NCI-H2196 (cell line): ENCODE results near the gene NPPA.
A peak's percentile ranks its signal among the peaks of the same experiment; 100 is the strongest.
"Not testable (repeated sequence)": the region's sequence is repeated elsewhere in the genome, so short reads cannot be mapped to it uniquely, and the experiment has no call there.

ENCODE experiments used
- DNase-seq: peaks from one replicate; lab custom pipeline; 2025; ENCODE audit not compliant: unreplicated experiment; lab: John Stamatoyannopoulos, UW

NPPA gene

DNA sequence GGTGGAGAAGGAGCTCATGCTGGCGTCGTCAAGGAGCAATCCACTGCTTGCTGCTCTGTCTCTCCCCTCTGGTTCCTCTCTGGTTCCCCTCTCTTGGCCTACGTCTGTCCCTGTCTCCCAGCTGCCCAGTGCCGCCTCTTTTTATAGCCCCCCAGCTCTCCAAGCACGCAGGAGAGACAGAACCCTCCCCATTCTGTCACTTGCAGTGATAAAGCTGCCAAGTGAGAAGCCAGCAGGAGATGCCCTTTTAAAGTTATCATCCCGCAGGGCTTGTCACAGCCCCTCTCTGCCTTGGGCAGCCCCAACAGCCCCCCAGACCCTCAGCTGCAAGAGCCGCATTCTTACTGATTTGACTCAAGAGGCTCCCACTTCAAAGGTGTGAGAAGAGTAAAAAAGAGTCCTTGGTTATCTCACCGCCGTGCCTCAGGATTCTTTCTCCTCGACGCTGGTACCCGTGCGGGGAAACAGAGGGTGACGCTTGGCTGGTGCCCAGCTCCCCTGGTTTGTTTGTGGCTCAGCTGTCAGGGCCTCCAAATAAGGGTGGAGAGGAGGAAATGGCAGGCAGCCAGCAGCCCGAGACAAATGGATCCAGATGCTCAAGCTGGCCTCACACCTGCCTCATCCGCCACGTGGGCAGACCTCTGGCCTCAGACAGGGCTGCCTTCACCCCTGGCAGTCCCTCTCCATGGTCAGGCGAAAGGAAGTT lies at the start of gene NPPA:
NPPA (minus strand) TSS at position 117 of the 706 bp plus-strand sequence; CDS start at position 18, 99 bp downstream.
- DNase-seq: peak; percentile 94

DNA sequence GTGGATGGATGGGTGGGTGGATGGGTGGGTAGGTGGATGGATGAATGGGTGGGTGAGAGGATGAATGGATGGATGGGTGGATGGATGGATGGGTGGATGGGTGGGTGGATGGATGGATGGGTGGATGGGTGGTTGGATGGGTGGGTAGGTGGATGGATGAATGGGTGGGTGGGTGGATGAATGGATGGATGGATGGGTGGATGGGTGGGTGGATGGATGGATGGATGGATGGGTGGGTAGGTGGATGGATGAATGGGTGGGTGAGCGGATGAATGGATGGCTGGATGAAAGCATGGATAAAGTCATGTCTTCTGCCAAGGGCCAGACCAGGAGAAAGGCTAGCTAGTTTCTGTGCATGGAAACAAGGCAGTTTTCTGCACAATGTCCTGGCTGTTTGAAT lies 46.9 kb upstream of the NPPA start:
- DNase-seq: not testable (repeated sequence)

DNA sequence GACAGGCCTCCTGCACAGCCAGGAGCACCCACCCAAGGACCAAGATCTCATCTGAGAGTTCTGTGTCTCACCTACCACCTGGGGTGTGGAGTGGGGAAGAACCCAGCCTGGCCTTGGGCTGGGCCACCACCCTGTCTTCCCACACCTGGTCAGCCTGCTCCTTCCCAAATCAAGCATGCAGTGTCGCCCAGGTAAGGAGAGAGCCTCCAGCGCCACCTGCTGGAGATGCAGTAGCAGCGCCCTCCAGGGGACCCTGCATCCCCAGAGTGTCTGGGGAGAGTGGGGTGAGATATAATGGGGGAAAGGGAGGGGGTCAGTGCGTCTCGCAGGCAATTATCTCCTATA lies 46.3 kb upstream of the NPPA start:
- DNase-seq: peak; percentile 75

DNA sequence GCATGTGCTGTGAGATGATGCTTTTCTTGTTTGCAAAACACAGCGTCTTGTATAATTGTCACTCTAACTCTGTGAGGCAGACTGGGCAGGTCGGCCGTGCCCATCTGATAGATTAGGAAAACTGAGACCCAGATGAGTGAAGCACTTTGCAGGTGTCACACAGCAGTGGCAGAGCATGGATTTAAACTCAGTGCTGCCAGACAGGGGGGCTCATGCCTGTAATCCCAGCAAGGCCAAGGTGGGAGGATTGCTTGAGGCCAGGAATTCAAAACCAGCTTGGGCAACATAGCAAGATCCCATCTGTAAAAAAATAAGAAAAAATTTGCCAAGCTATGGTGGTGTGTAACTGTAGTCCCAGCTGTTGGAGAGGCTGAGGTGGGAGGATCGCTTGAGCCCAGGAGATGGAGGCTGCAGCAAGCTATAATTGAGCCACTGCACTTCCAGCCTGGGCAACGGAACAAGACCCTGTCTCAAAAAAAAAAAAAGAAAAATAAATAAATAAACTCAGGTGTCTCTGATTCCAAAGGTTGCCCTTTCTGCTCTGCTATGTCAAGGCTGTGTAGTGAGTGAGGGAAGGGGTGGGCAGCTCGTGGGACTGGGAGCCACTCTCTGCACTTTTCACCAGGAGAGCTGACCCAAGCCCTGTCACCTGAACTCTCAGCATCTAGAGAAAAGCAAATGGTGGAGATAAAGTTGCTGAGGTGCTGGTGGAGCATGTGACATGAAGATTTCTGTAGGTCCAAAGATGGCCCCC lies 44.0 kb upstream of the NPPA start:
- DNase-seq: no peak

DNA sequence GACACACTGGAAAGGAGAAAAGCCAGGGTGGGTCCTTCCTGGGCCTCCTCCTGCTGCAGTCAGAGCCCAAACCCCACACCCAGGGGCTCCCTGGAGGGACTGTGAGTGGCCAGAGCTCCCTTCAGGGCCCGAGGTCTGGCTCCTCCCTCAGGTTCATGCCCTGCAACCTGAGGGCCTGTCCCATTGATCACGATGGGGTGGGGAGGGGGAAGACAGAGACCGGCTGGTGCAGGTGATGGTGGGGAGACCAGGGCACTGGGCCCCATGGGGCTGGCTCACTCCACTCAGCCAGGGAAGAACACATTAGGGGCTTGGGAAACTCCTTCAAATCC lies 41.3 kb upstream of the NPPA start:
- DNase-seq: no peak

- DNase-seq: no peak
Measured at GRCh38 chr1:11888206-11888876, 40.8 kb upstream of the NPPA start.

DNA sequence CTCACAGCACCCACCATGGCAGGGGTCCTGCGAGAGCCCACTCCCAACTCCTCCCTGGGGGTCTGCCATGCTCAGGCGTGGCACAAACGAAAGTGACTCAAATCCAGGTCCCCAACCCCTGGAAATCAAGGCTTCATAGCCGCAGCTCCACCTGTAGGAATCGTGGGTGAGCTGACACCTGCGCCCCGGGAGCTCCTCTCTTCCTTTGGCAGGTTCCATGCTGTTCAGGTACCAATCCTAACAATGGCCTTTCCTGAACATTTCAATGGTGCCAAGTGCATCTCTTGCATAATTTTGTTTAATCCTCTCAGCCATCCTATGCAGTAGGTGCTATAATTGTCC lies 40.1 kb upstream of the NPPA start:
- DNase-seq: no peak

DNA sequence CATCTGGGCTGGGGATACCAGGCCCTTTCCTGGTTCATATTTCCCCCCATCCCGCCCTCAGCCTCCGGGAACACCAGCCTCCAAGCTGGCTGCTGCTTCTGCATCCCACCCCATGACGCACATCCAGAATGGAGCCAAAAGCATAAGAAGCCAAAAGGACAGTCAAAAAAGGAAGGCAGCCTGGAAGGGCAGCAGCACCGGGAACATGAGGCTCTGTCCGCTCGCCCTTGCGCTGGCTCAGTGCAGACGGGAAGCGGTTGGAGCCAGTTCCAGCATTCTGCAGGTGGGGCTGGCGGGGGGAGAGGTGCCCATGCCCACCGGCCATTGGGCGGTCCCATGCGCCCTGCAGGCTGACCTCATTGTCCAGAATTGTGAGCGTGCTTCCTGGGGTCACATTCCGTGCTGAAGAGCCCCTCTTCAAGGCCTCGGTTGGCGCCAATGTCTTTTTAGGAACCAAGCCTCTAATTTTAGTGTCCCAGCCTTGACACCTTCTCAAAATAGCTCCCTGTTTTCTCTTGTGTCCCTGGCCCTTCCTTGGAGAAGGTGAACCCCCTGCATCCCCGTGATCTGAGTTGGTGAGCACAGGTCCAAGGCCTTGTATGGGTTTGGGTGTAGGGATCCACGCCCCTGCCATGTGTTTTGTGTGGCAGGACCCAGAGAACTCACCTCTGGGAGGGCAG lies 39.5 kb upstream of the NPPA start:
- DNase-seq: no peak

DNA sequence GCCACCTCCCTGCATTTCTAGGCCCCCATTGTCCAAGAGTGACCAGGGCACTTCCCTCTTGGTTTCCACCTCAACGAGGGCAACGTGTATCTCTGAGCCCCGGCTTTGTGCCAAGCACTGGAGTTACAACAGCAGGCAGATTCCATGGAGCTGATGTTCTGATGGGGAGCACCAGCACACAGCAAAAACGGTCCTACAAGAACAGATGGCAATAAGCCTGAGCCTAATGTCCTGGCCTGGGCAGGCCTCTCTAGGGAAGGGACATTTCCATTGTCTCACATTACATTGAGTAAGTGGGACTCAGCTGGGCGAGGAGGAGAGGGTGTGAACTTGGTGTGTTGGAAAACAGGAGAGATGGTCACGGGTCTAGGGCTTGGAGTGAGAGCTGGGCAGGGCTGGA lies 38.3 kb upstream of the NPPA start:
- DNase-seq: no peak

- DNase-seq: peak; percentile 75
Measured at GRCh38 chr1:11882814-11883538, 35.4 kb upstream of the NPPA start.

DNA sequence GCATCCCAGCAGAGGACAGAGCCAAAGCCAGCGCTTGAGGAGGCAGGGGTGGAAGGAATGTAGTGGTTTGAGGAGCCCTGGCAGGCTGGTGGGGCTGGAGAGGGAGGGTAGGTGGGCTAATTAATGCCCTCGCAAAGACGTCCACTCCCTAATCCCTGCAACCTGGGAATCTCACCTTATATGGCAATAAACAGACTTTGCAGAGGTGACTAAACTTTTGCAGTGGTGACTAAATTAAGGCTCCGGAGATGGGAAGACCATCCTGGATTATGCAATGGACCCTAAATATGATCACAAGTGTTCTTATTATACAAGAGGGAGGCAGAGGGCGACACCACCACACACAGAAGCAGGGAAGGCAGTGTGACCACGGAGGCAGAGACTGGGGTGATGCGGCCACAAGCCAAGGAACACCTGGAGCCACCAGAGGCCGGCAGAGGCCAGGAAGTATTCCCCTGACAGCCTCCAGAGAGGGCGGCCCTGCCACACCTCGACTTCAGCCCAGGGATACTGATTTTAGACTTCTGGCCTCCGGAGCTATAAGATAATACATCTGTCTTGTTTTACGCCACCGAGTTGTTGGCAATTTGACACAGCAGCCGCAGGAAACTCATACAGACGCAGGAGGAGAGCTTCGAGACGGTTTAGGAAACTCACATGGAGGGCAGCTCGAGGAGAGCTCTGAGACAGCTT lies 34.3 kb upstream of the NPPA start:
- no peak for DNase-seq

- peak; percentile 18 for DNase-seq
Measured at GRCh38 chr1:11880911-11881748, 33.5 kb upstream of the NPPA start.

GRCh38 chr1:11880181-11880575 lies 32.6 kb upstream of the NPPA start:
- no peak for DNase-seq

DNA sequence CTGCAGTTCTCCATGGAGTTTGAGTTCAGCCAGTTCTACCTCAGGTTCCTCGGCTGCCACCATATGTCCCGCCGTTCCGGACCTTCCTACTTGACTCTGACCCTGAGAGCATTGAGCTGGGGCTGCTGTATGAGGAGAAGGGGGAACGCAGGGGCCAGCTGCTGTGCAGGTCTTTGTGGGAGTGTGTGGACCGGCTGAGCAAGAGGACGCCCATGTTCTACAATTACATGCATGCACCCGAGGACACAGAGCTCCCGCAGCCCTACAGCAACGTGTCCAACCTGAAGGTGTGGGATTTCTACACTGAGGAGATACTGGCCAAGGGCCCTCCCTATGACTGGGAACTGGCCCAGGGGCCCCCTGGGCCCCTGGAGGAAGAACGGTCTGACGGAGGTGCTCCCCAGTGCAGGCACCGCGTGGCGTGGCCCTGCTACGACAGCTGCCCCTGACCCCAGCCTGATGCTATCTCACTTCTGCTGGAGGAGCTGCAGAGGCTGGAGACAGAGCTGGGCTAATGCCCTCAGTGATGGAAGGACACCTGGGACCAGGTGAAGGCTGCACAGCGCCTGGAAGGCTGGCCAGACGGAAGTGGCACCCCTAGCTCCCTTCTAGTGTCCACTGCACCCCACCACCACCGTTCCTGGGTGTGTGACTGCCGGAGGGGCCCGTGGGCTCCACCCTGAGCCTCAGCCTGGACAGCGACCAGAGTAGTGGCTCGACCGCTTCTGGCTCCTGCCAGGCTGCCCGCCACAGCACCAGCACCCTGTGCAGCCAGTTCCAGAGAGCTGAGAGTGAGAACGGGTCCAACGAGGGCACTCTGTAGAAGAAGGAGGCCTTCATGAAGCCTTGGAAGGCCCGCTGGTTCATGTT lies 32.0 kb upstream of the NPPA start:
- DNase-seq: no peak

- DNase-seq: no peak
Measured at GRCh38 chr1:11878891-11879190, 31.3 kb upstream of the NPPA start.

DNA sequence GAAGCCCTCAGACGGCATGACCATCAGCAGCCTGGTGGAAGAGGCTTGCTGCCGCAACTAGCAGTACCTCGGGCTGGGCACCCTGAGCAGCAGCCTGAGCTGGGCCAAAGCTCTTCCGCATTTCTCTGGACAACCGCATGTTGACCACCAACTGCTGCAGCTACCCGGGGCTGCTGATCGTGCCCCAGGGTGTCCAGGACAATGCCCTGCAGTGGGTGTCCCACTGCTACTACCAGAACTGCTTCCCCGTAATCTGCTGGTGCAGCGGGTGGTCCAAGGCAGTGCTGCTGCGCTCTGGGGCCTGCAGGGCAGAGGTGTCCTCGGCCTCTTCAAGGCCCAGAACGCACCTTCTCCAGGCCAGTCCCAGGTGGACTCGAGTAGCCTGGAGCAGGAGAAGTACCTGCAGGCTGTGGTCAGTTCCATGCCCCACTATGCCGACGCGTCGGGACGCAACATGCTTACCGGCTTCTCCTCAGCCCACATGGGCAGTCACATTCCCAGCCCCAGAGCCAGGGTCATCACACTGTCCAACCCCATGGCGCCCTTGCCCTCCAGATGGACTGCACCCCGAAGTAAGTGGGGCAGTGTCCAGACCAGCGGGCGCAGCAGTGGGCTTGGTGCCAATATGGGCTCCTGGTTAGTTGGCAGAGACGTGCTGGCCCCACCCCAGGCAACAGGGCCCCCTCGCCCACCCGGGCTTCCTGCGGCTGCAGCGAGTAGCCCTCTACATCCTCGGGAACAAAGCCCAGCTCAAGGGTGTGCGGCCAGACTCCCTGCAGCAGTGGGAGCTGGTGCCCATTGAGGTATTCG lies 30.7 kb upstream of the NPPA start:
- DNase-seq: no peak

GRCh38 chr1:11877074-11877473 lies 29.5 kb upstream of the NPPA start:
- no peak for DNase-seq

DNA sequence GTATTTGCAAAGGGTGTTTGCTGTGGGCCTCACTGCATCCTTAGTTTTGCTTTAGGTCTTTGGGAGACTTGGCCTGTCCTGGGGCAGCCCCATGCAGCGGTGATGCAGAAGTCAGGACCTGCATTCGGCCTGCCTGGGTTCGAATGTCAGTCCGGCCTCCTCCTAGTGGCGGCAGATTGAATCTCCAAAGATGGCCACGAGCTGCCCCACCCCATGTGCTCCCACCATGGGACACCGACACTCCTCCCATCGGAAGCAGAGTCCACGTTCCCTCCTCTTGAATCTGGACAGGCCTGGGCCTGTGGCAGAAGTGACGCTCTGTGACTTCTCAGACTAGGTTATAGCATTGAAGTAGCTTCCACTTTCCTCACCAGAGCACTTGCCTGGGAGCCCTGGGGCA lies 27.5 kb upstream of the NPPA start:
- no peak for DNase-seq
